ENCODE measurements around the gene CRTAC1. TPM values are rescaled to one million over a fixed set of nuclear protein-coding genes. Genes with fewer than 3 reads are reported as not detected.

Gene CRTAC1
- total and polyA plus RNA-seq, 2 donors (not counting 3 experiments of a cell fraction or from before 2014, with no cell fraction given): 1.4 to 3.0 TPM

GRCh38 chr10:97836446-97836845 lies 194.0 kb downstream of the CRTAC1 start:
- dilution Hi-C loops (cut with MboI; ENCODE audit: extremely low pct_ligation_motif_present, low sequenced_read_pairs): no loop called here
- intact Hi-C loops (cut with micrococcal nuclease): no loop called here
- DNase-seq (ENCODE audit: low read depth, low spot score): no peak

More at GRCh38 chr10:97836446-97836845, 194.0 kb downstream of the CRTAC1 start:
- no peak for FAIRE-seq
- Histone ChIP-seq H3K4me1 (ENCODE audit: control insufficient read depth, extremely low read depth, insufficient read depth, low read length) (peaks cover 10% of the 10 kb centered on the region), H3K4me2 (ENCODE audit: insufficient read depth, low read length) (no peak overlapping the region), H3K27ac (ENCODE audit: insufficient read depth, low read depth, low read length) (no peak overlapping the region), H4K20me1 (replicated peaks; ENCODE audit: control insufficient read depth, extremely low read depth, insufficient read depth, low read length) (no peaks in the 10 kb centered on the region), H3K4me3 (replicated peaks in 1 of 3; ENCODE audit: insufficient read depth in 1 of 3, low read depth in 1 of 3, low read length in 3 of 3) (no peak overlapping the region), H2AFZ (ENCODE audit: low read depth, low read length) (no peak overlapping the region), H3K36me3 (ENCODE audit: control insufficient read depth in 2 of 2, extremely low read depth in 1 of 2, insufficient read depth in 2 of 2, low read length in 2 of 2) (no peaks in the 10 kb centered on the region), H3K9me1 (replicated peaks; ENCODE audit: control insufficient read depth, extremely low read depth, insufficient read depth, low read length) (no peaks in the 10 kb centered on the region), H3K79me2 (ENCODE audit: control insufficient read depth, insufficient read depth, low read length) (no peaks in the 10 kb centered on the region), H3K27me3 (ENCODE audit: control insufficient read depth in 2 of 2, insufficient read depth in 2 of 2, low read length in 2 of 2) (peaks cover 3 to 10% of the 10 kb centered on the region in 2 experiments), H3K9ac (replicated peaks; ENCODE audit: extremely low read depth, insufficient read depth, low read length) (no peak overlapping the region), H3K9me3 (replicated peaks; ENCODE audit: control insufficient read depth, insufficient read depth, low read length) (no peaks in the 10 kb centered on the region)
- ChIA-PET POLR2A (no interaction called here), CTCF (no interaction called here)
- no peak for TF ChIP-seq MAX (IDR thresholded peaks at IDR 0.05; ENCODE audit: insufficient read depth, insufficient read length)
- TF ChIP-seq JUN (IDR thresholded peaks at IDR 0.05; ENCODE audit: borderline replicate concordance, insufficient read depth, insufficient read length, low read depth): no peak
- TF ChIP-seq MYC (IDR thresholded peaks at IDR 0.05; ENCODE audit: low read depth, low read length): no peak
- TF ChIP-seq FOS (IDR thresholded peaks at IDR 0.05; ENCODE audit: borderline replicate concordance, insufficient read depth, low read length): no peak
- TF ChIP-seq GATA2 (IDR thresholded peaks at IDR 0.05; ENCODE audit: insufficient read depth, insufficient read length, low read depth, low read length): no peak
- TF ChIP-seq EZH2 (IDR thresholded peaks at IDR 0.05; ENCODE audit: borderline replicate concordance, low read depth, low read length, severe bottlenecking): no peak
- TF ChIP-seq POLR2A (IDR thresholded peaks at IDR 0.05; ENCODE audit: low read depth, low read length): no peak
- no peak for TF ChIP-seq CTCF (IDR thresholded peaks at IDR 0.05; ENCODE audit: extremely low read depth in 1 of 2, insufficient read depth in 1 of 2, low read depth in 1 of 2, low read length in 2 of 2)
- TF ChIP-seq POLR2AphosphoS5 (IDR thresholded peaks at IDR 0.05; ENCODE audit: insufficient read depth, low read depth, low read length): no peak
- no TSS peak for BruUV-seq (replicated peaks)
